ENCODE results near the gene COA8.

GRCh38 chr14:103519043-103519836 lies 43.5 kb upstream of the COA8 start:
- no peak for TF ChIP-seq CTCF (IDR thresholded peaks at IDR 0.05)
- TF ChIP-seq POLR2A (IDR thresholded peaks at IDR 0.05), result no peak

Data from testis (tissue), 2 donors.